HuH-7.5 (cell line): ENCODE data around the gene PROKR1.

Source experiments
- DNase-seq: peaks from one replicate; pipeline ENCODE4 v3.0.0; 2011; ENCODE audit warnings: low spot score

The PROKR1 gene

DNA sequence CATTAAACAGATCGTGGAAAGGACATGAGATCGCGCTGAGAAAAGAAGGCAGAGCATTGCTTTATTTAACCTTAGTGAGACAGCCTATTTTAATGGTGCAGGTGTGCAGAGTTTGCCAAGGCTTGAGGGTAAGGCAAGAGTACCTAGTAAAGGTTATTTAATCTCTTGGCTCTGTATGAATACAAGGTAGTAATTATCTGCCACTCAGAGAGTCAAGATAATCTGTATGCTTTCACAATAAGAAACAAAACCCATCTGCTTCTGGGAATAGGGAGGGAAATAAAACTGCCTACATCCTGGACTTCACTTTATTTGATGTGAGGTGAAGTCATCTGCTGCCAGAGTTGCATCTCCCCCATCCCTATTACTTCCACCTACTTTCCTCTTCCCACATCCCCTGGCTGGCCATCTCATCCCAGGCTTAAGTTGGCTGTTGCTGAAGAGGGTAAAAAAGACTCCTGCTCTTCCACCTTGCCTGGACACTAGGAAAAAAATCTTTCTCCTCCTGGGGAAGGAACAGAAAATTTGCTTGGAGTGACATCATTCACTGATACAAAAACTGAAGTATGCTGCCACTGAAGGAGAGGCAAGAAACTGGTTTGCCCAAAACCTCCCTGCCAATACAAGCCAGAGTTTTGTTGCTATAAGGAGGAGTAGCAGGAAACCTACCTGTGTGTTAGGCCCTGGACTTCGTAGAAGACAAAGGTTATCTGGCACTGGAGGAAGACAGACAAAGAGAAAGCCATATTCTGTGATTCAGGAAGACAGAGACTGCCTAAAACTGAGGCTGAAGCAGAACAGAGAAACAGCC, 55.4 kb downstream of the PROKR1 start:
- DNase-seq: no peak

DNA sequence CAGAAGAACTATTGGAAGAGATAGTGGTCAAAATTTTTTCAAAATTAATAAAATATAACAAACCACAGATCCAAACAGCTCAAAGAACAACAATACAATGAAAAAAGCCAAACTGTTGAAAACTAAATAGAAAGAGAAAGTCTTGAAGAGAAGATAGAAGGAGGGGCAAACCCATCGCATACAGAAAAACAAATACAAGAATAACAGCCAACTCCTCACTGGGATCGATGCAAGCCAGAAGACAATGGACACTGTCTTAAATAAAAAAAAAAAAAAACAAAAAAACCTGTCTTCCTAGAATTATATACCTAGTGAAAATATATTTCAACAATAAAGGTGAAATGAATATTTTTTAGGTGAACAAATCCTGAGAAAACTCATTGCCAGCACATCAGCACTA, 57.2 kb downstream of the PROKR1 start:
- no peak for DNase-seq

DNA sequence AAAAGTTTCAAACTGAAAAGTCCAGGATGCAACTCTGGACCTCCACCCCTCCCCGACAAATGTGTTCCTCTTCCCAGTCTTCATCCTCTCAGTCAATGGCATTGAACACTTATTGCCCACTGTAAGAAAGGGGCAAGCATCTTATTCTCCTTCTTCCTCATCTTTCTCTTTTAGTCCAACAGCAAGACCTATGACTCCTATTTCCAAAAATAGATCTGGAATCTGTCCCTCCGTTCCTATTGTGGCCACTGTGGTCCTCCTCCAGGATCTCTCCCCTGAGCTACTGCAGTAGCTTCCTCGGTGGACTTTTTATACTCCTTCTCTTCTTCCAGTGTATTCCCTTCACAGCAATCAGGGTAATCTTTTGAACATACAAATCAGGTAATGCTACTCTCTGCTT, 63.3 kb downstream of the PROKR1 start:
- DNase-seq: no peak
